CD8-positive, alpha-beta memory T cell (primary cell): ENCODE results near the gene METAP1D. TPM values are rescaled to one million over a fixed set of nuclear protein-coding genes. Genes with fewer than 3 reads are reported as not detected.
A peak's percentile ranks its signal among the peaks of the same experiment; 100 is the strongest.

Experiments
- CTCF ChIA-PET: fragments of 350-600 bp; sonication (Branson Sonifier 250); formaldehyde crosslinking; loops from one replicate; lab custom pipeline; 2021; ENCODE audit warnings: antibody characterized with exemption; lab: Charles Lee
- POLR2A ChIA-PET: fragments of 350-600 bp; sonication (Branson Sonifier 250); formaldehyde crosslinking; loops from one replicate; lab custom pipeline; 2021; ENCODE audit warnings: antibody characterized with exemption; lab: Charles Lee
- DNase-seq, 5 donors: peaks; one replicate each; pipeline versions ENCODE4 v3.0.0 to v3.0.0-alpha.2; 2020 to 2022; ENCODE audit warnings: mixed read lengths in 1 of 5
- H3K27ac ChIP-seq: one replicate; pipeline ENCODE4 v1.7.0; 2013; ENCODE audit warnings: low read depth, mild to moderate bottlenecking, low read length, moderate library complexity
- H3K27me3 ChIP-seq: 2 replicates; pipeline ENCODE4 v1.7.0; 2013; ENCODE audit warnings: low read length, mild to moderate bottlenecking; ENCODE audit not compliant: insufficient read depth, poor library complexity, severe bottlenecking
- H3K36me3 ChIP-seq: 2 replicates; pipeline ENCODE4 v1.7.0; 2013; ENCODE audit warnings: mild to moderate bottlenecking, low read length, moderate library complexity; ENCODE audit not compliant: insufficient read depth
- H3K4me1 ChIP-seq: 2 replicates; pipeline ENCODE4 v1.7.0; 2013; ENCODE audit warnings: mild to moderate bottlenecking, low read length, moderate library complexity; ENCODE audit not compliant: insufficient read depth
- H3K4me3 ChIP-seq: 2 replicates; pipeline ENCODE4 v1.7.0; 2013; ENCODE audit warnings: mild to moderate bottlenecking, low read length
- H3K9me3 ChIP-seq: 2 replicates; pipeline ENCODE4 v1.7.0; 2013; ENCODE audit warnings: mild to moderate bottlenecking, low read length
- H3K27ac Mint-ChIP-seq, 8 donors: one replicate each; pipeline ENCODE4 v1.8.0; 2020 to 2021; ENCODE audit warnings: mixed read lengths in 8 of 8, mild to moderate bottlenecking in 6 of 8, inconsistent platforms in 3 of 8, moderate library complexity in 3 of 8
- H3K27me3 Mint-ChIP-seq, 2 donors: one replicate each; pipeline ENCODE4 v1.8.0; 2020 to 2021; ENCODE audit warnings: mixed read lengths in 2 of 2, mild to moderate bottlenecking in 1 of 2, moderate library complexity in 1 of 2
- H3K36me3 Mint-ChIP-seq, 3 donors: one replicate each; pipeline ENCODE4 v1.8.0; 2020 to 2021; ENCODE audit warnings: mixed read lengths in 3 of 3, inconsistent platforms in 1 of 3, mild to moderate bottlenecking in 1 of 3
- H3K4me1 Mint-ChIP-seq, 3 donors: one replicate each; pipeline ENCODE4 v1.8.0; 2020 to 2021; ENCODE audit warnings: mixed read lengths in 3 of 3, inconsistent platforms in 1 of 3, mild to moderate bottlenecking in 1 of 3
- H3K4me3 Mint-ChIP-seq, 7 donors: one replicate each; pipeline ENCODE4 v1.8.0; 2020 to 2021; ENCODE audit warnings: mixed read lengths in 7 of 7, mild to moderate bottlenecking in 6 of 7, moderate library complexity in 4 of 7, inconsistent platforms in 2 of 7
- H3K9me3 Mint-ChIP-seq, 5 donors: one replicate each; pipeline ENCODE4 v1.8.0; 2020 to 2022; ENCODE audit warnings: mixed read lengths in 5 of 5, mild to moderate bottlenecking in 3 of 5, moderate library complexity in 2 of 5, inconsistent platforms in 1 of 5
- polyA plus RNA-seq: library from polyadenylated mRNA; unstranded; fragments of 300-500 nt; fragmentation: Illumina TruSeq; gene quantifications from one replicate; pipeline ENCODE4 v1.2.3, GENCODE V29; 2021
- total RNA-seq, 2 experiments: library from RNA; stranded (reverse); gene quantifications; one replicate each; pipeline ENCODE4 v1.2.3, GENCODE V29; 2021

Gene METAP1D
- total and polyA plus RNA-seq, 3 experiments from 2014 or later: 2.7 to 10.2 (median 9.0) TPM

DNA sequence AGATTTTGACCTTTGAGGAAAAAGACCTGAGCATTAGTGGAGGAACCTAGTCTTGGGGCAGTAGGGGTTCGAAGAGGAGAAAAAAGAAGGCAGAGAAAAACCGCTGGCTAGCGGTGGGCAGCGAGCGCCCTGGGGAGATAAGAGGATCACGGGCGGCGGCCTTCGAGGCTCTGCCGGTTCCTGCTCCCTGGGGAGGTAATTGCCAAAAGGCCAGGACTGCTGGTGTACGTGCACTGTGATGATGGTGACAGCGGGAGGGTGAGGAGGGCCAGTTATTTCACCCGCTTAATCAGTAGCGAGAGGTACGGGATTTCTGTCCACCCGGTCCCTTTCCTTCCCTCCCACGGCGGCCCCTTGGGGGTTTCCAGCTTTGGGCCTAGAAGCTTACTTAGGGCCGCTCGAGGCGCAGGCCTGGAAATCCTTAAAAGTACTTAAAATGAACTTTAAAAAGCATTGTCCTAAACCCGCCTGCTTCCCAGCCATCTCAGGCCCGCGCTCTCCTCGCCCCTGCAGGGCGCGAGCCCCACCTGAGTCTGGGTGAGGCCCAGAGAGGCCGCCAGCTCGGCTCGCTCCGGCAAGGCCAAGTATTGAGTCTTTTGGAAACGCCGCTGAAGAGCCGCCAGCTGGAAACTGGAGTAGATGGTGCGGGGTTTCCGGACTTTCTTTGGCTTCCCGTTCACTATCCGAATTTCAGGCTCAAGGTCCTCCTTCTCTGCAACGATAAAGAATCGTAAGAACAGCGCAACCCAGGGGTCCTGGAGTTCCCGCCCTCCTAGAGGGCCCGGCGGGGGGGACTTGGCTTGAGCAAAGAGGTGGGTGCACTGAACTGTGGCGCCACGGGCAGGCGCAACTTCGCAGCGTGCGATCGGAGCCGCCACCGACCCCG lies 101.4 kb downstream of the METAP1D start:
- peaks cover 47 to 72% (median 60%) of the 10 kb centered on the region in 3 donors for H3K4me1 Mint-ChIP-seq
- POLR2A ChIA-PET: interaction anchor here (0.6 kb wide), 1 partner anchor 13 kb away, joined by 3 read pairs; no protein-coding TSS in a partner anchor
- H3K9me3 Mint-ChIP-seq: peaks cover 0 to 15% (median 4%) of the 10 kb centered on the region in 5 donors
- Histone ChIP-seq H3K4me3 (no peak overlapping the region), H3K9me3 (no peaks in the 10 kb centered on the region), H3K4me1 (peaks cover 70% of the 10 kb centered on the region), H3K36me3 (no peaks in the 10 kb centered on the region), H3K27ac (no peak overlapping the region), H3K27me3 (peaks cover 97% of the 10 kb centered on the region)
- peak overlapping the region in 6 of 8 donors; percentile 52 to 88 (median 66) for H3K27ac Mint-ChIP-seq
- CTCF ChIA-PET: interaction anchor here (0.9 to 2.1 kb wide), 5 partner anchors 10 to 361 kb away, joined by 3 to 11 read pairs (median 6); no protein-coding TSS in a partner anchor
- DNase-seq: peak in 1 of 5 donors; percentile 14
- peaks cover 76 to 82% of the 10 kb centered on the region in 2 donors for H3K27me3 Mint-ChIP-seq
- H3K4me3 Mint-ChIP-seq: peak overlapping the region; percentile 80 to 93 (median 85)
- peaks cover 0 to 2% (median 0%) of the 10 kb centered on the region in 3 donors for H3K36me3 Mint-ChIP-seq

DNA sequence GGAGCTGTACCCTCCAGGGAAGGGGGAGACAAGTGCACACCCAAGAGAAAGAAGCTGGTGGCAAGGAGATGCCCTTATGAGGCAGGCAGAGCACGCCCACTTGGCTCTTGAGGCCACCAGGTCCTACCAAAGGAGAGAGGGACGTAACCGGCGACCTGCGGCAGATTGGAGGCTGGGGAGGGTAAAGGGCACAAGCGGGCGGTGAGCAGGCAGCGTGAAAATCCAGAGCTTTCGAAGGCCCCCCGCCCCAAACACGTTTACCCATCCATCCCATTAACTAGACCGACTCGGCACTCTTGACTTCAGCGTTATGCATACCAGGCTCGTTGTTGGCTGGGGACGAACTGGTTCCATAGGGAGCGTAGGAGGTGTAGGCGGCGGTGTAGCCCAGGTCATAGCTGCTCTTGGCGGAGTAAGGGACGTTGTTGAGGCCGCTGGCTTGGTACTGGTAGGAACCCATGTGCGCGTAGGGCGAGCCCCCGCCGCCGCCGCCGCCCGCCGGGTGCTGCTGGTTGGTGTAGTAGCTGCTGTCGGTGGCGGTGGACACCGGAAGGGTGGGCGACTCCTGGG lies 102.2 kb downstream of the METAP1D start:
- DNase-seq: peak in 2 of 5 donors; percentile 29 to 66
- H3K4me1 Mint-ChIP-seq: peaks cover 46 to 71% (median 53%) of the 10 kb centered on the region in 3 donors

DNA sequence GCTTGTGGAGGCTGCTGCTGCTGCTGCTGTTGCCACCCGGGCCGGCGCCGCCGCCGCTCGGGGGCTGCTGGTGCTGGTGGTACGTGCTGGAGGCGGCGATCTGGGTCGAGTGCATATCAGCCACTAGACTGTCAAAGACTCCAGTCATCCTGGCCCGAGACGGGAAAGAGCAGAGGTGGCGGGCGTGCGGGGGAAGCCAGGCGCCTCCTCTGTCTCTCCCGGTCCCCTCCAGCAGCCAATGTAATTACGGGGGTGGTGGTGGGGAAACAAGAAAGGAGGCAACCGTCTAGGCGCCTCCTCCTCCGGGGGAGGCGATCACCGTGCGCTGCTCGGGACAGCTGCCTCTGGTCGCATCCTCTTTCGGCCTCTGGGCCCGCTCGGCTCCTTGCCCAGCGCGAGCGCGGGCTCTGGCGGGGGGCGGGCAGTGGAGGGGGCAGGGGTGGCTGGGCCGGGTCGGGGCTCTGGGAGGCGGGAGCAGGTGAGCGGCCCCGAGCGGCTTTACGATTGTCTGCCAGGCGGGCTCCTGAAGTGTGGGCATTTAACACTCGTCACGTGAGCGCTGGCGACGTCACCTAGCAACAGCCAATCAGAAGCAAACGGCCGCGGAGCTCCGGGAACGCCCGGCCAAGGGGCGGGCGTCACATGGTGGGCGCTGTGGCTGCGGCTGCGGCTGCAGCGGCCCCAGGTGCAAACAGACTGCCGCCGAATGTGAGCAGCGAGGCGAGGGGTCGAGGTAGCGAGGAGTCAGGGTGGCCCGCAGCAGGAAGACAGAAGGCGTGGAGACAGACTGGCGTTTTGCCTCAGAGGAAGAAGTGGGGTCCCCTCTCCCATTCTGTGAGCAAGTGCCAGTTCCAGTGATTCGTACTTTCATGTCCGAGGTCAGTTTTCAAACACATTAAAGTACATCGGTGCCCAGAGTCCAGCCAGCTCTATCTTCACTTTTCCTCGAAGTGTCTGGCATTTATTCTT lies 102.9 kb downstream of the METAP1D start, which contains the start of gene DLX2:
Gene DLX2 (minus strand): TSS at position 510 of the 969 bp plus-strand sequence. CDS start 362 bp downstream, at position 148.
- peaks cover 71 to 86% of the 10 kb centered on the region in 2 donors for H3K27me3 Mint-ChIP-seq
- Histone ChIP-seq H3K4me3 (peak within 1 kb of the TSS; percentile 58), H3K9me3 (no peaks in the 10 kb centered on the region), H3K27ac (no peak within 1 kb of the TSS), H3K27me3 (peaks cover 93% of the 10 kb centered on the region), H3K36me3 (no peaks in the 10 kb centered on the region), H3K4me1 (peaks cover 63% of the 10 kb centered on the region)
- peak within 1 kb of the TSS; percentile 80 to 93 (median 85) for H3K4me3 Mint-ChIP-seq
- H3K27ac Mint-ChIP-seq: peak within 1 kb of the TSS; percentile 5 to 90 (median 80)
- H3K36me3 Mint-ChIP-seq: peaks cover 0 to 2% (median 0%) of the 10 kb centered on the region in 3 donors
- peak in 4 of 5 donors; percentile 50 to 75 (median 62) for DNase-seq
- POLR2A ChIA-PET: no interaction called here
- peaks cover 45 to 66% (median 56%) of the 10 kb centered on the region in 3 donors for H3K4me1 Mint-ChIP-seq
- H3K9me3 Mint-ChIP-seq: peaks cover 0 to 13% (median 4%) of the 10 kb centered on the region in 5 donors
- CTCF ChIA-PET: interaction anchor here (0.6 to 2.0 kb wide), 9 partner anchors 9 to 401 kb away, joined by 3 to 11 read pairs (median 3); no protein-coding TSS in a partner anchor

More for the DNA sequence above, 102.2 kb downstream of the METAP1D start:
- CTCF ChIA-PET: interaction anchor here (0.9 to 2.1 kb wide), 8 partner anchors 9 to 360 kb away, joined by 3 to 11 read pairs (median 4); no protein-coding TSS in a partner anchor
- Histone ChIP-seq H3K27ac (no peak overlapping the region), H3K4me1 (peaks cover 69% of the 10 kb centered on the region), H3K27me3 (peaks cover 97% of the 10 kb centered on the region), H3K9me3 (no peaks in the 10 kb centered on the region), H3K36me3 (no peaks in the 10 kb centered on the region), H3K4me3 (peak overlapping the region; percentile 58)
- Mint-ChIP-seq H3K27ac (peak overlapping the region in 7 of 8 donors; percentile 5 to 90 (median 66)), H3K36me3 (peaks cover 0 to 2% (median 0%) of the 10 kb centered on the region in 3 donors), H3K9me3 (peaks cover 0 to 13% (median 4%) of the 10 kb centered on the region in 5 donors), H3K27me3 (peaks cover 73 to 85% of the 10 kb centered on the region in 2 donors), H3K4me3 (peak overlapping the region; percentile 80 to 93 (median 85))
- POLR2A ChIA-PET: no interaction called here

DNA sequence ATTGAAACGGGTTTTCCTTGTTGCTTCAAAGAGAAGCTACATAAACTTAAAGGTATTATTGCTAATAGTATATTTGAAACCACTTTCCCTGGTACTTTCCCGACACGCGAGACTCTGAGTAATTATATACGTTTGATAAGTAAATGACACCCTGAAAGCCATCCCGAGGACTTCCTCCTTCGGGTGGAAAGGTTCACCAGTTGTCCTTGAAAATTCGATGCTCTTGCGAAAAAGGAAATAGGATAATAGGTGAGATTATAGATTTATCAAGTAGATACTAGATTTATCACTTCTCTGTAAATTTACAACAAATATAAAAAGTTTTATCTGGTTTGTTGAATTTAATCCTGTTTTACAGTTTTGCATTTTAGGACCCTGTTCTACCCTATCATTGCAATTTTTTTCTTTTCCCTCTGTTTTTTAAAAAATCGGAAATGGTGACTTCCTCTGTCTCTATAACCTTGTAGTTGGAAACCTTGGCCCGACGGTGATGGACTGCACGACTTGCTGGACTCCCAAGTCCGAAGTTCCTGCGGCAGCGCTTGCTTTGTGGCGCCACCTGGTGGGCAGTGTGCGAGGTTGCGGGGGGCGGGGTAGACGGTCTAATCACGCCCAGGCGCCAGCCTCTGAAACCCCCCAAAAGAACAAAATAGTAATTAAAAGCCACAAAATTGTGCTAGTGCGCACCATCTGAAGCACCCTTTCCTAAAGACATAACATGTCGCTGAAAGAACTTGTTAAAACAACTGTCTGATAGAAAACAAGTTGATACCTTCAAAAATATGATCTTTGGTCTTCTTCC lies 103.9 kb downstream of the METAP1D start:
- CTCF ChIA-PET: interaction anchor here (0.6 to 1.6 kb wide), 12 partner anchors 8 to 404 kb away, joined by 3 to 6 read pairs (median 3); partner anchors contain the start of gene DLX1
- POLR2A ChIA-PET: no interaction called here
- Mint-ChIP-seq H3K27ac (peak overlapping the region in 5 of 8 donors; percentile 39 to 87 (median 72)), H3K27me3 (peaks cover 74 to 86% of the 10 kb centered on the region in 2 donors), H3K4me1 (peaks cover 45 to 70% (median 57%) of the 10 kb centered on the region in 3 donors), H3K9me3 (peaks cover 0 to 9% (median 2%) of the 10 kb centered on the region in 5 donors), H3K4me3 (peak overlapping the region; percentile 80 to 93 (median 85)), H3K36me3 (no peaks in the 10 kb centered on the region)
- H3K4me1 ChIP-seq: peaks cover 56% of the 10 kb centered on the region
- no peaks in the 10 kb centered on the region for H3K36me3 ChIP-seq
- no peak overlapping the region for H3K27ac ChIP-seq
- DNase-seq: peak; percentile 60 to 68 (median 65)
- H3K9me3 ChIP-seq: no peaks in the 10 kb centered on the region
- peaks cover 93% of the 10 kb centered on the region for H3K27me3 ChIP-seq
- peak overlapping the region; percentile 58 for H3K4me3 ChIP-seq

DNA sequence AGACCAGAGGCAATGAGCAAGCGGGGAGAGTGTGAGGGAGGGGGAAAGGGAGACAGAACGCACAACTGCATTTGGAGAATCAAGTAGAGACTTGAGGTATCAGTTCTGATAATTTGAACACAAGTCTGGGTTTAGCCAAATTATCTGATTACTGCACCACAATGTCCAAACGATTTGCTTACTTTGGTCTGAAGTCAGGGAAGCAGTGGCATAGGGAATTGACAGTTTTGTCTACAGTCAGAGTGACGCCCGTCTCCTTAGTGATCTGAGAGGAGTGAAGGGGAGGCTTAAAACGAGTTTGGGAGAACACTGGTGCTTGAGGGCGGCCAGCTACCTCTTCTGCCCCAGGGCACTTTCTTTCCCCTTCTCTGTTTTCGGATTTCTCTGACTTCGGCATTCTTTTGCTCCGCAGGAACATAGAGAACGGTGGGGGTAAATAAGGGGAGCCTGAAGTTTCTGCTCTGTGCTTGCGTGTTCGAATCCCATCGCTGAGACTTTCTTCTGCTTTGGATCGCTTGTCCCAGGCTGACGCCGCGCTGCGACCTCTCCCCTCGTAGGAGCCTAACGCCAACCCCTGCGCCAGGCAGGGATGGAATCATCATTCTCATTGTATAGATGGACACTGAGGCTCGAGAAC lies 105.8 kb downstream of the METAP1D start:
- H3K27ac ChIP-seq: no peak overlapping the region
- ChIA-PET POLR2A (interaction anchor here (0.7 kb wide), 1 partner anchor 105 kb away, joined by 6 read pairs; no protein-coding TSS in a partner anchor), CTCF (interaction anchor here (0.8 to 2.2 kb wide), 9 partner anchors 10 to 406 kb away, joined by 3 to 9 read pairs (median 5); partner anchors contain the start of gene DLX1)
- peak in 1 of 5 donors; percentile 16 for DNase-seq
- no peaks in the 10 kb centered on the region for H3K36me3 ChIP-seq
- H3K4me1 Mint-ChIP-seq: peaks cover 43 to 64% (median 55%) of the 10 kb centered on the region in 3 donors
- H3K27me3 Mint-ChIP-seq: peaks cover 82% of the 10 kb centered on the region in 2 donors
- H3K36me3 Mint-ChIP-seq: no peaks in the 10 kb centered on the region
- no peak overlapping the region for H3K4me3 ChIP-seq
- peaks cover 0 to 8% (median 2%) of the 10 kb centered on the region in 5 donors for H3K9me3 Mint-ChIP-seq
- H3K4me1 ChIP-seq: peaks cover 39% of the 10 kb centered on the region
- H3K27me3 ChIP-seq: peaks cover 84% of the 10 kb centered on the region
- H3K27ac Mint-ChIP-seq: peak overlapping the region in 3 of 8 donors; percentile 34 to 77 (median 38)
- peak overlapping the region in 5 of 7 donors; percentile 19 to 75 (median 38) for H3K4me3 Mint-ChIP-seq
- H3K9me3 ChIP-seq: no peaks in the 10 kb centered on the region
